ENCODE results near the gene MYO10.

- TF ChIP-seq POLR2AphosphoS5 (IDR thresholded peaks at IDR 0.05; ENCODE audit: low read depth): no peak
- no peak for TF ChIP-seq CTCF (conservative IDR thresholded peaks at IDR 0.05; ENCODE audit: low read depth in 2 of 2)
- TF ChIP-seq EZH2phosphoT487 (IDR thresholded peaks at IDR 0.05; ENCODE audit: unreplicated experiment): no peak
- no peak for TF ChIP-seq EZH2 (IDR thresholded peaks at IDR 0.05; ENCODE audit: low read depth, unreplicated experiment)
- TF ChIP-seq ZNF462 (CRISPR knock-in tag; IDR thresholded peaks at IDR 0.05): no peak
- TF ChIP-seq REST (IDR thresholded peaks at IDR 0.05; ENCODE audit: unreplicated experiment): no peak
Measured at GRCh38 chr5:16978296-16978695, 42.2 kb upstream of the MYO10 start.

Measured in GM23338 (cell line).